Heart left ventricle (tissue), 16 donors: Measurements from ENCODE around the gene FASTKD1. TPM values are rescaled to one million over a fixed set of nuclear protein-coding genes. Genes with fewer than 3 reads are reported as not detected.

Experiments used
- ATAC-seq, 4 donors: fragments of 200-7000 bp; cut with Tn5 transposase; one replicate each; pipeline ENCODE4 v1.9.1; 2020 to 2022; ENCODE audit warnings: moderate library complexity in 4 of 4, mild to moderate bottlenecking in 3 of 4, moderate number of reproducible peaks in 1 of 4
- DNase-seq, 5 donors: peaks; one replicate each; pipeline ENCODE4 v3.0.0-alpha.2; 2020
- H3K27ac ChIP-seq, 12 donors: fragments of 200-600 bp; sonication (generic) in 4 of 12; one replicate each; pipeline versions ENCODE4 v1.5.0 to v1.8.0; 2016 to 2022; ENCODE audit warnings: mild to moderate bottlenecking in 2 of 12
- H3K27me3 ChIP-seq, 9 donors: fragments of 200-600 bp; sonication (generic) in 2 of 9; one replicate each; pipeline versions ENCODE4 v1.5.1 to v1.8.0; 2016 to 2022; ENCODE audit warnings: mild to moderate bottlenecking in 3 of 9
- H3K36me3 ChIP-seq, 9 donors: fragments of 200-600 bp; sonication (generic) in 2 of 9; one replicate each; pipeline versions ENCODE4 v1.5.0 to v1.8.0; 2018 to 2022; ENCODE audit warnings: mild to moderate bottlenecking in 2 of 9
- H3K4me1 ChIP-seq, 12 donors: fragments of 200-600 bp; sonication (generic) in 4 of 12; one replicate each; pipeline versions ENCODE4 v1.5.0 to v1.8.0; 2016 to 2022; ENCODE audit warnings: mild to moderate bottlenecking in 3 of 12
- H3K4me3 ChIP-seq, 12 donors: fragments of 200-600 bp; sonication (generic) in 4 of 12; one replicate each; pipeline versions ENCODE4 v1.5.0 to v1.8.0; 2017 to 2022; ENCODE audit warnings: mild to moderate bottlenecking in 9 of 12, moderate library complexity in 4 of 12
- H3K9me3 ChIP-seq, 12 donors: fragments of 200-600 bp; sonication (generic) in 4 of 12; one replicate each; pipeline versions ENCODE4 v1.5.0 to v1.8.0; 2016 to 2022; ENCODE audit warnings: mild to moderate bottlenecking in 1 of 12
- POLR2A ChIP-seq, 2 donors: fragments of 450-650 bp; IDR thresholded peaks; one replicate each; pipeline ENCODE4 v1.6.1; 2017; ENCODE audit warnings: antibody characterized with exemption in 2 of 2, mild to moderate bottlenecking in 2 of 2, moderate library complexity in 2 of 2
- WGBS, 4 donors: extraction: QIAGEN DNeasy Blood & Tissue Kit in 2 of 4; methylation state at CpG; one replicate each; pipeline versions ENCODE4 v1.1.5 to v1.1.7; 2013 to 2018; 5-methylcytosine and 5-hydroxymethylcytosine counted together
- intact Hi-C, 10 donors: fragments of 100-400 bp; cut with DNase I; formaldehyde crosslinking; loops; one replicate each; pipeline versions ENCODE4 v1.11.1 to v1.14.2; 2022
- polyA plus RNA-seq, 2 donors: library from polyadenylated mRNA; stranded (reverse); fragments of 200-250 nt; gene quantifications; one replicate each; pipeline ENCODE4 v1.2.3, GENCODE V29; 2013
- total RNA-seq, 9 donors: library from RNA; depleted of rRNA in 2 of 9; stranded (reverse); fragments of >200 nt in 2 of 9; fragmentation: NEBNext Ultra II Directional in 3 of 9; extraction: Animal tissue kit (Norgen Biotek cat#: 25700) in 3 of 9; gene quantifications; one replicate each; pipeline versions ENCODE4 v1.1.0 to v1.2.4, GENCODE V29; 2016 to 2023
- TF ChIP-seq, protein P1 (sequence below), 12 donors: fragments of 200-600 bp; sonication (generic) in 4 of 12; IDR thresholded peaks; one replicate each; pipeline versions ENCODE4 v1.5.0 to v1.8.0; 2018 to 2022; ENCODE audit warnings: antibody characterized with exemption in 12 of 12, mild to moderate bottlenecking in 5 of 12
- donor health status: ischemic (EF 13 %, LVEDD 7.1; RV severe dilation, severe dysfunction).
- donor health status: healthy with polysubstance abuse.
- donor health status: DM: no; HTN: yes; CAD: no.
- donor health status: DM: no; HTN: no; CAD: no.
- donor health status: ischemic (EF 25% LVEDD 6.9; RV normal size, moderate dysfunction).
- donor health status: ischemic (EF 25% LVEDD 5.7; RV mildly dilated, moderate dysfunction).
- donor health status: healthy.
- donor health status: DM: yes; HTN: yes; CAD: no.
- donor health status: ischemic (EF 35%, LVEDD 5.7; RV mildly dilated, moderate dysfunction).
- donor health status: nonischemic (EF 11% LVEDD 7.7; RV severe dilation, severe dysfunction).
- donor health status: DM: yes; HTN: yes; CAD: no.
- donor health status: PGD.
- donor health status: ischemic (EF 29% LVEDD 5.4; RV normal size, mild dysfunction).
- donor health status: nonischemic (EF 23%, LVEDD 6.1; RV moderate dilation, normal function).

FASTKD1 gene
- total and polyA plus RNA-seq, 11 donors, result 25.3 to 154 (median 69.4) TPM

DNA sequence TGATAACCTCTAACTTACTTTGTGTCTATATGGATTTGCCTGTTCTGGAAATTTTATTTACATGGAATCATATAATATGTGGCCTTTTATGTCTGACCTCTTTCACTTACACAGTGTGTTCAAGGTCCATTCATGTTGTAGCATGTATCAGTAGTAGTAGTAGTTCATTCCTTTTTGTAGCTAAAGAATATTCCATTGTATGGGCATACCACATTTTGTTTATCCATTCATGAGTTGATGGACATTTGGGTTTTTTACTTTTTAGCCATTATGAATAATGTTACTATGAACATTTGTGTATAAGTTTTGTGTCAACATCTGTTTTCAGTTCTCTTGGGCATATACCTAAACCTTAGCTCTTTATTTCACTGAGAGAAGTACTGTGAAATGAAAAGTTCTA lies 82.8 kb downstream of the FASTKD1 start:
- intact Hi-C loops, result no loop called here
- no peak for ATAC-seq
- no peaks in the 10 kb centered on the region for H3K9me3 ChIP-seq
- peaks cover 0 to 81% (median 15%) of the 10 kb centered on the region in 9 donors for H3K36me3 ChIP-seq
- TF ChIP-seq, protein P1, sequence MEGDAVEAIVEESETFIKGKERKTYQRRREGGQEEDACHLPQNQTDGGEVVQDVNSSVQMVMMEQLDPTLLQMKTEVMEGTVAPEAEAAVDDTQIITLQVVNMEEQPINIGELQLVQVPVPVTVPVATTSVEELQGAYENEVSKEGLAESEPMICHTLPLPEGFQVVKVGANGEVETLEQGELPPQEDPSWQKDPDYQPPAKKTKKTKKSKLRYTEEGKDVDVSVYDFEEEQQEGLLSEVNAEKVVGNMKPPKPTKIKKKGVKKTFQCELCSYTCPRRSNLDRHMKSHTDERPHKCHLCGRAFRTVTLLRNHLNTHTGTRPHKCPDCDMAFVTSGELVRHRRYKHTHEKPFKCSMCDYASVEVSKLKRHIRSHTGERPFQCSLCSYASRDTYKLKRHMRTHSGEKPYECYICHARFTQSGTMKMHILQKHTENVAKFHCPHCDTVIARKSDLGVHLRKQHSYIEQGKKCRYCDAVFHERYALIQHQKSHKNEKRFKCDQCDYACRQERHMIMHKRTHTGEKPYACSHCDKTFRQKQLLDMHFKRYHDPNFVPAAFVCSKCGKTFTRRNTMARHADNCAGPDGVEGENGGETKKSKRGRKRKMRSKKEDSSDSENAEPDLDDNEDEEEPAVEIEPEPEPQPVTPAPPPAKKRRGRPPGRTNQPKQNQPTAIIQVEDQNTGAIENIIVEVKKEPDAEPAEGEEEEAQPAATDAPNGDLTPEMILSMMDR (IDR thresholded peaks at IDR 0.05), result no peak
- TF ChIP-seq POLR2A (IDR thresholded peaks at IDR 0.05), result no peak
- H3K4me3 ChIP-seq, result no peak overlapping the region
- H3K27me3 ChIP-seq, result no peaks in the 10 kb centered on the region
- H3K4me1 ChIP-seq, result no peaks in the 10 kb centered on the region
- no peak for DNase-seq
- H3K27ac ChIP-seq, result no peak overlapping the region

DNA sequence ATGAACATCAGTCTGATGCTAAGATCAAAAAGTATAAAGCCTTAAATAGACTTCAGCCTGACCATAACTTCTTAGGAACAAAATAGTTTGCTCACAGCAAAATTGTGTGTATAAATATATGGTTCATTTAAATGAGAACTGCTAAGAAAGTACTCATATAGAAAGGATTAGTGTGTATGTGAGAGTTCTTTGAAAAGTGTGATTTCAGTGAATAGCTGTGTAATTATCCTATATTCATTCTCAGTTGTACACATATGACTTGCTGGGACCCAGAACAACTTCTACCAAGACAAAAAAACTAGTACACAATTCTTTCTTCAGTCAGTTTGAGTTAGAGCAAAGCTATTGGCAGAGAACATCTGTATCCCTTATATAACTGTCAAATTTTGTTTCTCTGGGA lies 87.2 kb downstream of the FASTKD1 start:
- intact Hi-C loops, result no loop called here
- Histone ChIP-seq H3K27me3 (no peaks in the 10 kb centered on the region), H3K4me1 (no peaks in the 10 kb centered on the region), H3K27ac (no peak overlapping the region), H3K4me3 (no peak overlapping the region), H3K9me3 (no peaks in the 10 kb centered on the region), H3K36me3 (peaks cover 0 to 80% (median 34%) of the 10 kb centered on the region in 9 donors)
- ATAC-seq (no peak), DNase-seq (no peak)
- TF ChIP-seq, protein P1 (IDR thresholded peaks at IDR 0.05), result no peak
- no peak for TF ChIP-seq POLR2A (IDR thresholded peaks at IDR 0.05)

DNA sequence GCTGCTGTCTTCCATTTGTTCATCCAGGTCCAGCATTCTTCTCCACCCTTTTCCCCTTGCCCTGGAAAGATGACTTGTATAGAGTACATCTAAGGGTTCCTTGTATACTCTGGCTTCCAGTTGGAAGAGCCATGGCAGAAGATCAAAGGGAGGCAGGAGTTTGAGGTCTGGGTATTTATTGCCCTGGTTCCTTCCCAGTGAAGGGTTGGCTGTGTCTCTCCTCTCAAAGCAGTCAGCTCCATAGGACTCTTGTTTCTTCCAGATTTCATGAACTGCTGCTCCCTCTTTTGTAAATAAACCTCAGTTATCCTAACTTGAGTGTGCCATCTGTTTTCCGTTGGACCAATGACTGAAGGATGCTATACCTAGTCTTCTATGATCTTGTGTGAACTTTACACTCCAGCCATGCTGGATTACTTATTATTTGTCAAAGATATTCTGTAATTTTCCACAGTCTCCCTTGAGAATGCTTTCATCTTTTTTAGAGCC lies 88.0 kb downstream of the FASTKD1 start:
- ATAC-seq (no peak), DNase-seq (no peak)
- Histone ChIP-seq H3K36me3 (peaks cover 0 to 75% (median 34%) of the 10 kb centered on the region in 9 donors), H3K4me3 (no peak overlapping the region), H3K27me3 (no peaks in the 10 kb centered on the region), H3K9me3 (no peaks in the 10 kb centered on the region), H3K4me1 (no peaks in the 10 kb centered on the region), H3K27ac (no peak overlapping the region)
- TF ChIP-seq, protein P1 (IDR thresholded peaks at IDR 0.05), result no peak
- no peak for TF ChIP-seq POLR2A (IDR thresholded peaks at IDR 0.05)
- intact Hi-C loops, result no loop called here
- WGBS, 4 donors, result 89 to 100% (median 96%) methylated on average over 1 of the region's 1 CpG

DNA sequence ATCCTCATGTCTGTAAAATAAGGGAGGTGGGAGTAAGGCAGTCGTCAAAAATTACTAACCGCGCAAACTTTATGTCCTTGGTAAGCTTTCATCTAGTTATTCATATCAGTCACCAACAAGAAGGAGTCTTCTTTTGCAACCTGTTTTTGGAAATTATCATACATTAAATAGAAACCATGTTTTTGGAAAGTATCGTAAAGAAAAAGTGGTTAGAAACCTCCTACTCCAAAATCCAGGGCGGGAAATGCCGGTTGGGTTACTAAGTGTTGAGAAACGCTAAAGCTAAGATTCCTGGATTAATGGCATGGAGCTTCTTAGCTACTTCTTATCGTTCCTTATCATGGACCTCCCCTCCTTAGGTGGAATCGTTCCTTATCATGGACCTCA lies 93.6 kb downstream of the FASTKD1 start:
- TF ChIP-seq POLR2A (IDR thresholded peaks at IDR 0.05), result no peak
- TF ChIP-seq, protein P1 (IDR thresholded peaks at IDR 0.05), result no peak
- H3K27ac ChIP-seq, result peak overlapping the region in 8 of 12 donors; percentile 57 to 85 (median 68)
- 25 to 42% (median 32%) methylated on average over 9 of the region's 9 CpGs for WGBS, 4 donors
- intact Hi-C loops, result no loop called here
- no peaks in the 10 kb centered on the region for H3K9me3 ChIP-seq
- no peak for ATAC-seq
- no peaks in the 10 kb centered on the region for H3K27me3 ChIP-seq
- peaks cover 0 to 32% (median 23%) of the 10 kb centered on the region in 9 donors for H3K36me3 ChIP-seq
- no peak for DNase-seq
- peak overlapping the region; percentile 48 to 94 (median 75) for H3K4me3 ChIP-seq
- H3K4me1 ChIP-seq, result peaks cover 0 to 21% (median 6%) of the 10 kb centered on the region in 12 donors

Other genes with a start within 250 kb of the FASTKD1 start
- 10 to 100 TPM in 1 of 9 donors, under 1 TPM in 4, not detected in 4; 0.04 to 13.6 (median 0.13) TPM for gene LRP2, start 211.3 kb downstream of the FASTKD1 start, total RNA-seq
- under 1 TPM in 1 of 2 donors, not detected in 1; 0.01 TPM for gene LRP2, start 211.3 kb downstream of the FASTKD1 start, polyA plus RNA-seq
- gene BBS5, start 94.4 kb downstream of the FASTKD1 start, total RNA-seq, result 1 to 10 TPM; 6.5 to 9.5 (median 7.9) TPM
- gene BBS5, start 94.4 kb downstream of the FASTKD1 start, polyA plus RNA-seq, result 1 to 10 TPM; 4.4 to 9.0 TPM
- 100 to 1,000 TPM in 6 of 9 donors, 10 to 100 TPM in 3; 77.8 to 263 (median 112) TPM for gene KLHL41, start 64.2 kb downstream of the FASTKD1 start, total RNA-seq
- gene KLHL41, start 64.2 kb downstream of the FASTKD1 start, polyA plus RNA-seq, result 10 to 100 TPM; 48.4 to 52.9 TPM
- 10 to 100 TPM; 19.9 to 48.8 (median 39.9) TPM for gene PPIG, start 10.5 kb upstream of the FASTKD1 start, total RNA-seq
- 10 to 100 TPM; 23.9 to 69.6 TPM for gene PPIG, start 10.5 kb upstream of the FASTKD1 start, polyA plus RNA-seq
- not detected for gene CFAP210, start 120.5 kb upstream of the FASTKD1 start, total RNA-seq
- gene CFAP210, start 120.5 kb upstream of the FASTKD1 start, polyA plus RNA-seq, result under 1 TPM in 1 of 2 donors, not detected in 1; 0.11 TPM
- gene PHOSPHO2, start 120.6 kb upstream of the FASTKD1 start, total RNA-seq, result 1 to 10 TPM; 1.5 to 5.4 (median 3.0) TPM
- gene PHOSPHO2, start 120.6 kb upstream of the FASTKD1 start, polyA plus RNA-seq, result 1 to 10 TPM in 1 of 2 donors, under 1 TPM in 1; 0.80 to 2.0 TPM
- gene KLHL23, start 160.0 kb upstream of the FASTKD1 start, total RNA-seq, result 10 to 100 TPM in 6 of 9 donors, 1 to 10 TPM in 3; 7.1 to 15.1 (median 12.4) TPM
- gene KLHL23, start 160.0 kb upstream of the FASTKD1 start, polyA plus RNA-seq, result 10 to 100 TPM; 10.1 to 14.2 TPM
- gene SSB, start 225.0 kb upstream of the FASTKD1 start, total RNA-seq, result 10 to 100 TPM; 37.4 to 60.6 (median 53.9) TPM
- gene SSB, start 225.0 kb upstream of the FASTKD1 start, polyA plus RNA-seq, result 10 to 100 TPM; 42.7 to 94.0 TPM